Neuronal stem cell (in vitro differentiated cells): ENCODE results near the gene CLEC4C.

ENCODE experiments used
- DNase-seq: peaks from one replicate; pipeline ENCODE4 v3.0.0-alpha.2; 2013; ENCODE audit warnings: low spot score
- H2AFZ ChIP-seq: one replicate; pipeline ENCODE4 v1.6.1; 2013; ENCODE audit warnings: mild to moderate bottlenecking, low read length, inconsistent platforms
- H2AK5ac ChIP-seq: 2 replicates; pipeline ENCODE4 v1.6.1; 2013; ENCODE audit warnings: low read depth, mild to moderate bottlenecking, inconsistent platforms, low read length, moderate library complexity, mixed read lengths
- H2BK120ac ChIP-seq: 2 replicates; pipeline ENCODE4 v1.6.1; 2013; ENCODE audit warnings: low read depth, mild to moderate bottlenecking, inconsistent platforms, low read length, moderate library complexity, mixed read lengths
- H2BK12ac ChIP-seq: one replicate; pipeline ENCODE4 v1.6.1; 2013; ENCODE audit warnings: low read length, inconsistent platforms
- H2BK15ac ChIP-seq: 2 replicates; pipeline ENCODE4 v1.6.1; 2013; ENCODE audit warnings: mild to moderate bottlenecking, low read length, inconsistent platforms, mixed read lengths
- H2BK5ac ChIP-seq: one replicate; pipeline ENCODE4 v1.6.1; 2013; ENCODE audit warnings: inconsistent platforms, mild to moderate bottlenecking, low read length, moderate library complexity
- H3K14ac ChIP-seq: one replicate; pipeline ENCODE4 v1.6.1; 2013; ENCODE audit warnings: low read length, inconsistent platforms
- H3K18ac ChIP-seq: 2 replicates; pipeline ENCODE4 v1.6.1; 2013; ENCODE audit warnings: low read length, inconsistent platforms
- H3K23ac ChIP-seq: 2 replicates; pipeline ENCODE4 v1.6.1; 2013; ENCODE audit warnings: low read depth, mild to moderate bottlenecking, mixed read lengths, low read length, inconsistent platforms; ENCODE audit not compliant: poor library complexity
- H3K27ac ChIP-seq: replicated peaks from 3 replicates; pipeline ENCODE4 v1.5.1; 2013; ENCODE audit warnings: low read length, inconsistent platforms
- H3K27me3 ChIP-seq, 3 experiments: 2 replicates each; pipeline ENCODE4 v1.6.1; 2013; ENCODE audit warnings: low read length in 3 of 3, mild to moderate bottlenecking in 2 of 3, inconsistent platforms in 1 of 3, low read depth in 1 of 3, mixed read lengths in 1 of 3, moderate library complexity in 1 of 3; ENCODE audit not compliant: control insufficient read depth in 3 of 3, insufficient read depth in 3 of 3
- H3K36me3 ChIP-seq, 2 donors: replicated peaks in 1 of 2; 2 replicates each; pipeline ENCODE4 v1.6.1; 2013; ENCODE audit warnings: low read length in 2 of 2; ENCODE audit not compliant: control insufficient read depth in 2 of 2, insufficient read depth in 2 of 2
- H3K4ac ChIP-seq: 2 replicates; pipeline ENCODE4 v1.6.1; 2013; ENCODE audit warnings: inconsistent platforms, mild to moderate bottlenecking, low read length, moderate library complexity
- H3K4me1 ChIP-seq, 2 donors: 1 replicate in 1 of 2; 2 replicates in 1 of 2; pipeline ENCODE4 v1.6.1; 2013; ENCODE audit warnings: low read length in 2 of 2, low read depth in 1 of 2; ENCODE audit not compliant: control insufficient read depth in 2 of 2, insufficient read depth in 1 of 2
- H3K4me2 ChIP-seq: one replicate; pipeline ENCODE4 v1.6.1; 2013; ENCODE audit warnings: mild to moderate bottlenecking, low read length, inconsistent platforms; ENCODE audit not compliant: insufficient read depth, poor library complexity, severe bottlenecking
- H3K4me3 ChIP-seq, 2 donors: 2 replicates each; pipeline ENCODE4 v1.5.1; 2013; ENCODE audit warnings: low read length in 2 of 2, mild to moderate bottlenecking in 2 of 2, inconsistent platforms in 1 of 2, moderate library complexity in 1 of 2
- H3K79me1 ChIP-seq: one replicate; pipeline ENCODE4 v1.6.1; 2013; ENCODE audit warnings: low read depth, mild to moderate bottlenecking, inconsistent platforms, low read length, moderate library complexity
- H3K9ac ChIP-seq: one replicate; pipeline ENCODE4 v1.6.1; 2013; ENCODE audit warnings: mild to moderate bottlenecking, low read depth, low read length, inconsistent platforms; ENCODE audit not compliant: poor library complexity
- H3K9me3 ChIP-seq, 2 donors: replicated peaks in 1 of 2; 2 replicates each; pipeline versions ENCODE3 to v1.6.1; 2013; ENCODE audit warnings: low read length in 2 of 2, mild to moderate bottlenecking in 2 of 2, inconsistent platforms in 1 of 2, low read depth in 1 of 2, mixed read lengths in 1 of 2, moderate library complexity in 1 of 2; ENCODE audit not compliant: control insufficient read depth in 2 of 2, insufficient read depth in 1 of 2
- H4K8ac ChIP-seq: one replicate; pipeline ENCODE4 v1.6.1; 2013; ENCODE audit warnings: low read depth, mild to moderate bottlenecking, inconsistent platforms, low read length, moderate library complexity
- H4K91ac ChIP-seq: one replicate; pipeline ENCODE4 v1.6.1; 2013; ENCODE audit warnings: low read length, low read depth, mild to moderate bottlenecking, inconsistent platforms; ENCODE audit not compliant: poor library complexity
- WGBS, 2 donors: extraction: QIAGEN DNeasy Blood & Tissue Kit; methylation state at CpG; one replicate each; pipeline ENCODE4 v1.1.7; 2013; ENCODE audit warnings: missing lambda C conversion rate in 2 of 2, mixed read lengths in 1 of 2; ENCODE audit not compliant: insufficient read length in 2 of 2, insufficient replicate concordance in 1 of 2; ENCODE audit errors: extremely low coverage in 2 of 2; 5-methylcytosine and 5-hydroxymethylcytosine counted together

CLEC4C gene

DNA sequence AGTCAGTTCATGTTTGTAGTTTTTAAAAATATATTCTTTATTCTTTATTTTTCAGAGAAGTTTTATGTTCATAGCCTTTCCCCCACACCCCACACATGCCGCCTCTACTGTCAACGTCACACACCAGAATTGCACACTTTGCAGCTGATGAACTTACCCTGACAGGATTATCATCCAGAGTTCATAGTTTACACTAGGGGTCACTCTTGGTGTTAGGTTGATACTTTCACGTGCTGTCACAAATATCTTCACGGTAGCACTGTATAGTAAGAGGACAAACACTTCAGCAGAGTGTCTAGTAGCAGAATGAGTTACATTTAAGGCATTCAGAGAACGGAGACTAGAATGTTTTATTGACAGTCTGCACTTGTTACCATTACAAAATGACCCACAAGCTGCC lies 30.8 kb downstream of the CLEC4C start:
- Histone ChIP-seq H2BK5ac (no peak overlapping the region), H4K91ac (no peak overlapping the region), H3K4me1 (no peaks in the 10 kb centered on the region), H3K79me1 (no peaks in the 10 kb centered on the region), H2BK120ac (no peak overlapping the region), H2BK12ac (no peak overlapping the region), H3K23ac (no peak overlapping the region), H3K36me3 (no peaks in the 10 kb centered on the region), H4K8ac (no peak overlapping the region), H3K4me3 (no peak overlapping the region), H3K9ac (no peak overlapping the region), H2AFZ (no peak overlapping the region), H3K4me2 (no peak overlapping the region), H3K18ac (no peak overlapping the region), H3K14ac (no peak overlapping the region), H2AK5ac (no peak overlapping the region), H3K27me3 (no peaks in the 10 kb centered on the region), H2BK15ac (no peak overlapping the region), H3K9me3 (no peaks in the 10 kb centered on the region), H3K4ac (no peak overlapping the region), H3K27ac (no peak overlapping the region)
- WGBS, 2 donors, result no CpG with 5 or more reads among the region's 5 CpGs
- no peak for DNase-seq

DNA sequence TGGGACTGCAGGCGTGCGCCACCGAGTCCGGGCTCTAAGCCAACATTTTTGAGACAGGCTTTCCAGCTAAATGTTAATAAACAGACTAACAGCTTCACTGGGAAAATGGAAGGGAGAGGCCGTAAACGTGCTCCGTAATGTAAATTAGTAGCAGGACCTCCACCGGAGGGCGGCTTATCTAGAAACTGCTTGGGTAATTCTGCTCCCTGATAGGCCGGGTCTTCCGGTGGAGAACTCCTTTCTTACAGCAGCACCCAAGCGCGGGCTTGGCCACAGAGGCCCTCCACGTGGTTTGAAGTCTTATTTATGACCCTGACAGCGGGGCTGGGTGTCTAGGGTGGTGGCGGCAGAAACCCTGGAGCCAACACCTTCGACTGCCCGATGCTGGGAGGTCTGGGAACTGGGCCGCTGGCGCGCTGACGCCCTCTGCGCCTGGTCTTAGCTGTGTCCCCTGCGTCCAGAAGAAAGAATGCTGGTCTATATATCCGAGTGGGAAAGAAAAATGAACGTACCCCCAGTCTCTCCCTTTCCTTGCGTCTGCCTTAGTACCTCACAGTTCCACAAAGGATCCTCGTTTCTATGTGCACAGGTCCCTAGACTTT lies 34.2 kb downstream of the CLEC4C start:
- Histone ChIP-seq H3K4me3 (no peak overlapping the region), H3K14ac (no peak overlapping the region), H3K23ac (no peak overlapping the region), H2BK15ac (no peak overlapping the region), H3K27me3 (no peaks in the 10 kb centered on the region), H3K4me1 (no peaks in the 10 kb centered on the region), H3K9ac (no peak overlapping the region), H4K8ac (no peak overlapping the region), H3K27ac (no peak overlapping the region), H3K4me2 (no peak overlapping the region), H2BK12ac (no peak overlapping the region), H4K91ac (no peak overlapping the region), H2AFZ (no peak overlapping the region), H2BK120ac (no peak overlapping the region), H3K79me1 (no peaks in the 10 kb centered on the region), H3K4ac (no peak overlapping the region), H3K9me3 (no peaks in the 10 kb centered on the region), H2BK5ac (no peak overlapping the region), H2AK5ac (peak overlapping the region; percentile 49), H3K18ac (no peak overlapping the region), H3K36me3 (no peaks in the 10 kb centered on the region)
- no CpG with 5 or more reads among the region's 28 CpGs for WGBS, 2 donors
- no peak for DNase-seq

DNA sequence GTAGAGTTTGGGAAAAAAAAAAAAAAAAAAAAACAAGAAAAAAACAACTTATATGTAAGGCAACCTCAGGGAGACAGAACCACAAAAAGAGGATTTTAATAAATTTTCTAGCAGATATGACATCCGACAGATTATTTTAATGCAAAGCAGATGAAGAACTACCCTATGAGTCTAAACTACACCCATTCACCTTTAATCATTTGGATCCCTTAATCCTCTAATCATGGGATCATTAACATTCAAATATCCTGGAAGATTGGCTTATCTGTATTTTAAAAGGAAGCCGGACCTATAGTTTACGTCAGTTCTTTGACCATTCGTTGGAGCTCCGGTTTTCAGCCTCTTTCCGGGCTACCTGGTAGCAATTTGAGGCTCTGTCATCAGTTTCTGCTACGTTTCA lies 36.0 kb downstream of the CLEC4C start, which contains the start of gene DPPA3:
DPPA3 (plus strand) TSS at position 301 of the 400 bp plus-strand sequence. CDS start 138 bp downstream, outside the sequence.
- Histone ChIP-seq H3K18ac (no peak within 1 kb of the TSS), H3K36me3 (no peaks in the 10 kb centered on the region), H3K9ac (no peak within 1 kb of the TSS), H3K23ac (no peak within 1 kb of the TSS), H2BK15ac (no peak within 1 kb of the TSS), H2BK12ac (no peak within 1 kb of the TSS), H3K27ac (no peak within 1 kb of the TSS), H3K79me1 (no peaks in the 10 kb centered on the region), H3K4me1 (no peaks in the 10 kb centered on the region), H3K4ac (no peak within 1 kb of the TSS), H3K4me2 (no peak within 1 kb of the TSS), H4K91ac (no peak within 1 kb of the TSS), H4K8ac (no peak within 1 kb of the TSS), H3K4me3 (no peak within 1 kb of the TSS), H2BK120ac (no peak within 1 kb of the TSS), H2AK5ac (no peak within 1 kb of the TSS), H3K14ac (no peak within 1 kb of the TSS), H2AFZ (no peak within 1 kb of the TSS), H2BK5ac (no peak within 1 kb of the TSS), H3K9me3 (no peaks in the 10 kb centered on the region), H3K27me3 (no peaks in the 10 kb centered on the region)
- WGBS, 2 donors, result no CpG with 5 or more reads among the region's 7 CpGs
- DNase-seq, result no peak

DNA sequence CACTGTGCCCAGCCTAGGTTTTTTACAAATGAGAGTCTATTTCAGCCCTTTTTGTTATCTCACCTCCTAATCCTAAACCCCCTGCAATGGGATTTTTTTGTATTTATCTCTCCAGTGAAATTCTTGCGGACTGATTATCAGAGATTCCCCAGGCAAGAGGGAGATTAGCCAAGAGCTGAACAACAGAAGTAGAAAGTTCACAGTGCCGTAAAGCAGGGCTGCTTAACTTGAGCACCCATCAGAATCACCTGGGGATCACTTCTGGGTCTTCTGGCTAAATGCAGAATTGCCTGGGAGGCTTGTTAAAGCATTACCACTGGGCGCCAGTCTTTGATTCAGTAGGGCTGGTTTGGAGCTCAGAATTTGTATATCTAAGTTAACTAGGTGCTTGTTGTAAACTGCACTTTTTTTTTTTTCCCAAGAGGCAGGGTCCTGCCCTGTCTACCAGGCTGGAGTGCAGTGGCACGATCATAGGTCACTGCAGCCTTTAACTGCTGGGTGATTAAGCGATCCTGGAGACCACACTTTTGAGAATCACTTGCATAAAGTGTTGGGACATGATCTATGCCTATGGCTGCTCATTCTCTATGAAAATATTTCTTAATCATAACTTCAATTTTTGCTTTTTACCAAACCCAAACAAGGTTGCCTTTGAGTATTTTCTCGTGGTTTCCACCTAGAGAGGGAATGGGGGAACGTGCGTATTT lies 37.1 kb downstream of the CLEC4C start:
- Histone ChIP-seq H3K4me1 (no peaks in the 10 kb centered on the region), H4K8ac (no peak overlapping the region), H3K4ac (no peak overlapping the region), H3K9me3 (no peaks in the 10 kb centered on the region), H3K23ac (no peak overlapping the region), H3K27ac (no peak overlapping the region), H2AFZ (no peak overlapping the region), H3K36me3 (no peaks in the 10 kb centered on the region), H3K18ac (no peak overlapping the region), H3K4me3 (no peak overlapping the region), H2BK5ac (no peak overlapping the region), H3K9ac (no peak overlapping the region), H4K91ac (no peak overlapping the region), H3K79me1 (no peaks in the 10 kb centered on the region), H3K4me2 (no peak overlapping the region), H3K27me3 (no peaks in the 10 kb centered on the region), H2BK15ac (no peak overlapping the region), H2AK5ac (no peak overlapping the region), H2BK12ac (no peak overlapping the region), H2BK120ac (no peak overlapping the region), H3K14ac (no peak overlapping the region)
- DNase-seq, result no peak
- WGBS, 2 donors, result no CpG with 5 or more reads among the region's 8 CpGs
